PC-3 (cell line): ENCODE data around the gene SNAP47. TPM values are rescaled to one million over a fixed set of nuclear protein-coding genes. Genes with fewer than 3 reads are reported as not detected.

Experiments used
- ATAC-seq: fragments of 200-7000 bp; cut with Tn5 transposase; 2 replicates; pipeline ENCODE4 v1.9.1; 2020; ENCODE audit warnings: mild to moderate bottlenecking, moderate library complexity
- BruUV-seq: library from RNA; stranded (reverse); fragments of 400-500 nt; replicated peaks from 2 replicates; lab custom pipeline; 2021; lab: Mats Ljungman, UMichigan
- CTCF ChIA-PET: fragments of 300-600 bp; sonication (Branson Sonifier 250); formaldehyde crosslinking; loops from one replicate; lab custom pipeline; 2022; ENCODE audit warnings: antibody characterized with exemption; lab: Charles Lee
- POLR2A ChIA-PET: fragments of 300-600 bp; sonication (Branson Sonifier 250); formaldehyde crosslinking; loops from one replicate; lab custom pipeline; 2022; ENCODE audit warnings: antibody characterized with exemption; ENCODE audit not compliant: unreplicated experiment; lab: Charles Lee
- DNase-seq: peaks from one replicate; pipeline ENCODE4 v3.0.0-alpha.2; 2015
- H2AFZ ChIP-seq: fragments of 300-600 bp; sonication (generic); 2 replicates; pipeline ENCODE4 v1.6.0; 2016; ENCODE audit warnings: antibody characterized with exemption, low read length
- H3F3A ChIP-seq: fragments of 300-600 bp; sonication (generic); one replicate; pipeline ENCODE4 v1.6.0; 2017; ENCODE audit warnings: antibody characterized with exemption, low read length, control low read depth, mild to moderate bottlenecking; ENCODE audit not compliant: unreplicated experiment
- H3K27ac ChIP-seq: fragments of 300-600 bp; sonication (generic); 2 replicates; pipeline ENCODE4 v1.5.1; 2016; ENCODE audit warnings: mild to moderate bottlenecking, low read length
- H3K27me3 ChIP-seq: fragments of 300-600 bp; sonication (generic); 2 replicates; pipeline ENCODE4 v1.6.1; 2016; ENCODE audit warnings: low read length, mixed read lengths
- H3K36me3 ChIP-seq: fragments of 300-600 bp; sonication (generic); 2 replicates; pipeline ENCODE4 v1.6.1; 2016; ENCODE audit warnings: low read depth, mixed run types, low read length, mixed read lengths
- H3K4me1 ChIP-seq: fragments of 300-600 bp; sonication (generic); 2 replicates; pipeline ENCODE4 v1.5.1; 2016; ENCODE audit warnings: low read length; ENCODE audit not compliant: insufficient read depth
- H3K4me2 ChIP-seq: fragments of 300-600 bp; sonication (generic); 2 replicates; pipeline ENCODE4 v1.6.0; 2016; ENCODE audit warnings: low read length
- H3K4me3 ChIP-seq: fragments of 300-600 bp; sonication (generic); 2 replicates; pipeline ENCODE4 v1.5.1; 2016; ENCODE audit warnings: mild to moderate bottlenecking, low read length, mixed read lengths
- H3K79me2 ChIP-seq: fragments of 300-600 bp; sonication (generic); 2 replicates; pipeline ENCODE4 v1.6.1; 2017; ENCODE audit warnings: low read length, mixed read lengths
- H3K9ac ChIP-seq: fragments of 300-600 bp; sonication (generic); 2 replicates; pipeline ENCODE4 v1.6.0; 2016; ENCODE audit warnings: mild to moderate bottlenecking, low read length
- H3K9me2 ChIP-seq: fragments of 300-600 bp; sonication (generic); replicated peaks from 2 replicates; pipeline ENCODE4 v1.6.1; 2016; ENCODE audit warnings: mixed run types, low read length, mixed read lengths
- H3K9me3 ChIP-seq: fragments of 300-600 bp; sonication (generic); 2 replicates; pipeline ENCODE4 v1.6.1; 2016; ENCODE audit warnings: low read length, mixed read lengths
- H4K20me1 ChIP-seq: fragments of 300-600 bp; sonication (generic); 2 replicates; pipeline ENCODE4 v1.6.1; 2016; ENCODE audit warnings: low read length, mixed read lengths
- CTCF ChIP-seq: fragments of 300-600 bp; sonication (generic); conservative IDR thresholded peaks from 2 replicates; pipeline ENCODE4 v1.5.1; 2017; ENCODE audit warnings: antibody characterized with exemption, low read depth, mild to moderate bottlenecking, low read length
- EZH2 ChIP-seq: fragments of 300-600 bp; sonication (generic); IDR thresholded peaks from one replicate; pipeline ENCODE4 v1.6.1; 2017; ENCODE audit warnings: antibody characterized with exemption, mild to moderate bottlenecking, low read length; ENCODE audit not compliant: unreplicated experiment
- EZH2phosphoT487 ChIP-seq: fragments of 300-600 bp; sonication (generic); IDR thresholded peaks from 2 replicates; pipeline ENCODE4 v1.6.1; 2018; ENCODE audit warnings: mild to moderate bottlenecking, antibody characterized with exemption, low read length, borderline replicate concordance
- intact Hi-C: fragments of 100-400 bp; cut with micrococcal nuclease; formaldehyde crosslinking; loops from 2 replicates; pipeline ENCODE4 v1.9.0; 2023
- total RNA-seq: library from RNA; depleted of rRNA; stranded (reverse); fragments of >200 nt; gene quantifications from 2 replicates; pipeline ENCODE4 v1.2.3, GENCODE V29; 2014

The SNAP47 gene
- total RNA-seq, 1 experiment from 2014 or later, result 123 TPM

- DNase-seq (no peak), ATAC-seq (no peak)
- Histone ChIP-seq H3K36me3 (0 out of 2 replicates have a peak, but pooled peaks cover 3% of the 10 kb centered on the region), H4K20me1 (peaks cover 25% of the 10 kb centered on the region; the same call in 1 of the 2 replicates), H3K9ac (no peak overlapping the region), H3K27me3 (no peaks in the 10 kb centered on the region), H3F3A (no peaks in the 10 kb centered on the region), H3K79me2 (peaks cover 97% of the 10 kb centered on the region), H3K27ac (no peak overlapping the region), H3K4me3 (no peak overlapping the region), H3K4me1 (peaks cover 14% of the 10 kb centered on the region), H3K4me2 (no peak overlapping the region), H3K9me2 (no peaks in the 10 kb centered on the region), H2AFZ (no peak overlapping the region), H3K9me3 (no peaks in the 10 kb centered on the region)
- BruUV-seq, result no TSS peak
- intact Hi-C loops, result no loop called here
- POLR2A ChIA-PET, result no interaction called here
- CTCF ChIA-PET, result no interaction called here
- TF ChIP-seq EZH2phosphoT487 (no peak), CTCF (no peak)
Observed at GRCh38 chr1:227740401-227740960, 5.2 kb downstream of the SNAP47 start.

GRCh38 chr1:227741166-227741870 lies 6.1 kb downstream of the SNAP47 start:
- H3K9ac ChIP-seq, result no peak overlapping the region
- POLR2A ChIA-PET, result no interaction called here
- no peaks in the 10 kb centered on the region for H3K9me2 ChIP-seq
- no peak for ATAC-seq
- H3K27ac ChIP-seq, result no peak overlapping the region
- H3K36me3 ChIP-seq, result 0 out of 2 replicates have a peak, but pooled peaks cover 3% of the 10 kb centered on the region
- peaks cover 9% of the 10 kb centered on the region for H3K4me1 ChIP-seq
- intact Hi-C loops, result no loop called here
- H3K4me2 ChIP-seq, result no peak overlapping the region
- no TSS peak for BruUV-seq
- no peaks in the 10 kb centered on the region for H3F3A ChIP-seq
- H3K4me3 ChIP-seq, result no peak overlapping the region
- no peak for TF ChIP-seq CTCF
- no peak for TF ChIP-seq EZH2
- TF ChIP-seq EZH2phosphoT487, result no peak
- no peaks in the 10 kb centered on the region for H3K9me3 ChIP-seq
- H3K27me3 ChIP-seq, result no peaks in the 10 kb centered on the region
- H3K79me2 ChIP-seq, result peaks cover 97% of the 10 kb centered on the region
- peaks cover 25% of the 10 kb centered on the region; the same call in 1 of the 2 replicates for H4K20me1 ChIP-seq
- CTCF ChIA-PET, result no interaction called here
- H2AFZ ChIP-seq, result no peak overlapping the region
- DNase-seq, result no peak
